Measurements from ENCODE around the gene MCHR1.
"Not testable (repeated sequence)": the region's sequence is repeated elsewhere in the genome, so short reads cannot be mapped to it uniquely, and the experiment has no call there.

The MCHR1 gene

GRCh38 chr22:40684728-40685127 lies 5.4 kb downstream of the MCHR1 start:
- DNase-seq, result no peak

GRCh38 chr22:40685406-40685805 lies 6.1 kb downstream of the MCHR1 start:
- no peak for DNase-seq

GRCh38 chr22:40687706-40688105 lies 8.4 kb downstream of the MCHR1 start:
- no peak for DNase-seq

- DNase-seq, result no peak
Observed at GRCh38 chr22:40690370-40690769, 11.1 kb downstream of the MCHR1 start.

- DNase-seq, result no peak
Observed at GRCh38 chr22:40691532-40691931, 12.2 kb downstream of the MCHR1 start.

GRCh38 chr22:40694411-40694810 lies 15.1 kb downstream of the MCHR1 start:
- DNase-seq, result no peak

- DNase-seq, result no peak
Observed at GRCh38 chr22:40701274-40701673, 22.0 kb downstream of the MCHR1 start.

- DNase-seq, result no peak
Observed at GRCh38 chr22:40703174-40703573, 23.9 kb downstream of the MCHR1 start.

- DNase-seq, result no peak
Observed at GRCh38 chr22:40703736-40704135, 24.5 kb downstream of the MCHR1 start.

- no peak for DNase-seq
Observed at GRCh38 chr22:40705918-40706682, 26.8 kb downstream of the MCHR1 start.

- no peak for DNase-seq
Observed at GRCh38 chr22:40707154-40707553, 27.9 kb downstream of the MCHR1 start.

GRCh38 chr22:40708177-40708576 lies 28.9 kb downstream of the MCHR1 start:
- no peak for DNase-seq

GRCh38 chr22:40709752-40710413 lies 30.6 kb downstream of the MCHR1 start:
- DNase-seq, result peak in 1 of 51 donors; percentile 28

- no peak for DNase-seq
Observed at GRCh38 chr22:40712311-40712710, 33.0 kb downstream of the MCHR1 start.

GRCh38 chr22:40714499-40715337 lies 35.4 kb downstream of the MCHR1 start:
- DNase-seq, result peak in 30 of 51 donors; percentile 5 to 57 (median 28)

- no peak for DNase-seq
Observed at GRCh38 chr22:40716116-40716515, 36.8 kb downstream of the MCHR1 start.

GRCh38 chr22:40717657-40718056 lies 38.4 kb downstream of the MCHR1 start:
- not testable (repeated sequence) for DNase-seq

- no peak for DNase-seq
Observed at GRCh38 chr22:40718250-40719204, 39.2 kb downstream of the MCHR1 start.

GRCh38 chr22:40719599-40719998 lies 40.3 kb downstream of the MCHR1 start:
- no peak for DNase-seq

GRCh38 chr22:40720156-40720537 lies 40.9 kb downstream of the MCHR1 start:
- DNase-seq, result not testable (repeated sequence)
